MM.1S (cell line): Measurements from ENCODE around the gene NCL.

Source experiments
- EZH2 ChIP-seq: fragments of 300-600 bp; sonication (generic); optimal IDR thresholded peaks from 2 replicates; pipeline ENCODE3; 2017; ENCODE audit warnings: low read depth, mild to moderate bottlenecking, antibody characterized with exemption, low read length, mixed read lengths
- EZH2phosphoT487 ChIP-seq: fragments of 300-600 bp; sonication (generic); IDR thresholded peaks from 2 replicates; pipeline ENCODE4 v1.6.1; 2018; ENCODE audit warnings: antibody characterized with exemption, low read length
- TF ChIP-seq, protein P1 (sequence below): fragments of 300-600 bp; sonication (generic); IDR thresholded peaks from 2 replicates; pipeline ENCODE4 v1.5.1; 2016; ENCODE audit warnings: antibody characterized with exemption, low read length, mixed read lengths

DNA sequence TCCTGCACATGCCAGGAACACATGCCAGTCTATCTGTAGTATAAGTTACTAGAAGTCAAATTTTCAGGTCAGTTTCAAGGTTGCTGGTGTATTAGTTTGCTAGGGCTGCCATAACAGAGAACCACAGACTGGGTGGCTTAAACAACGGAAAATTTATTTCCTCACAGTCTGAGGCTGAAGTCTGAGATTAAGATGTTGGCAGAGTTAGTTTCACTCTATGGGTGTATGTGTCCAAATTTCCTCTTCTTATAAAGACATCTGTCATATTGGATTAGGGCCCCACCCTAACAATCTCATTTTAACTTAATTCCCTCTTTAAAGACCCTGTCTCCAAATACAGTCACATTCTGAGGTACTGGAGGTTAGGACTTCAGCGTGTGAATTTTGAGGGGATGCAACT, 42.2 kb downstream of the NCL start:
- TF ChIP-seq, protein P1, sequence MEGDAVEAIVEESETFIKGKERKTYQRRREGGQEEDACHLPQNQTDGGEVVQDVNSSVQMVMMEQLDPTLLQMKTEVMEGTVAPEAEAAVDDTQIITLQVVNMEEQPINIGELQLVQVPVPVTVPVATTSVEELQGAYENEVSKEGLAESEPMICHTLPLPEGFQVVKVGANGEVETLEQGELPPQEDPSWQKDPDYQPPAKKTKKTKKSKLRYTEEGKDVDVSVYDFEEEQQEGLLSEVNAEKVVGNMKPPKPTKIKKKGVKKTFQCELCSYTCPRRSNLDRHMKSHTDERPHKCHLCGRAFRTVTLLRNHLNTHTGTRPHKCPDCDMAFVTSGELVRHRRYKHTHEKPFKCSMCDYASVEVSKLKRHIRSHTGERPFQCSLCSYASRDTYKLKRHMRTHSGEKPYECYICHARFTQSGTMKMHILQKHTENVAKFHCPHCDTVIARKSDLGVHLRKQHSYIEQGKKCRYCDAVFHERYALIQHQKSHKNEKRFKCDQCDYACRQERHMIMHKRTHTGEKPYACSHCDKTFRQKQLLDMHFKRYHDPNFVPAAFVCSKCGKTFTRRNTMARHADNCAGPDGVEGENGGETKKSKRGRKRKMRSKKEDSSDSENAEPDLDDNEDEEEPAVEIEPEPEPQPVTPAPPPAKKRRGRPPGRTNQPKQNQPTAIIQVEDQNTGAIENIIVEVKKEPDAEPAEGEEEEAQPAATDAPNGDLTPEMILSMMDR = no peak
- no peak for TF ChIP-seq EZH2
- no peak for TF ChIP-seq EZH2phosphoT487
